ENCODE results near the gene MRC1. TPM values are rescaled to one million over a fixed set of nuclear protein-coding genes. Genes with fewer than 3 reads are reported as not detected.

Gene MRC1
- total and polyA plus RNA-seq, 10 of the 15 experiments (the other 5 are each of a cell fraction or from before 2014, with no cell fraction given), result 0.01 to 0.21 (median 0.03) TPM; not detected in 5

- TF ChIP-seq, protein P1, sequence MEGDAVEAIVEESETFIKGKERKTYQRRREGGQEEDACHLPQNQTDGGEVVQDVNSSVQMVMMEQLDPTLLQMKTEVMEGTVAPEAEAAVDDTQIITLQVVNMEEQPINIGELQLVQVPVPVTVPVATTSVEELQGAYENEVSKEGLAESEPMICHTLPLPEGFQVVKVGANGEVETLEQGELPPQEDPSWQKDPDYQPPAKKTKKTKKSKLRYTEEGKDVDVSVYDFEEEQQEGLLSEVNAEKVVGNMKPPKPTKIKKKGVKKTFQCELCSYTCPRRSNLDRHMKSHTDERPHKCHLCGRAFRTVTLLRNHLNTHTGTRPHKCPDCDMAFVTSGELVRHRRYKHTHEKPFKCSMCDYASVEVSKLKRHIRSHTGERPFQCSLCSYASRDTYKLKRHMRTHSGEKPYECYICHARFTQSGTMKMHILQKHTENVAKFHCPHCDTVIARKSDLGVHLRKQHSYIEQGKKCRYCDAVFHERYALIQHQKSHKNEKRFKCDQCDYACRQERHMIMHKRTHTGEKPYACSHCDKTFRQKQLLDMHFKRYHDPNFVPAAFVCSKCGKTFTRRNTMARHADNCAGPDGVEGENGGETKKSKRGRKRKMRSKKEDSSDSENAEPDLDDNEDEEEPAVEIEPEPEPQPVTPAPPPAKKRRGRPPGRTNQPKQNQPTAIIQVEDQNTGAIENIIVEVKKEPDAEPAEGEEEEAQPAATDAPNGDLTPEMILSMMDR (IDR thresholded peaks at IDR 0.05 in 2 of 3, conservative IDR thresholded peaks at IDR 0.05 in 1 of 3; ENCODE audit: control insufficient read depth in 2 of 3, extremely low read depth in 1 of 3, insufficient read depth in 1 of 3, low read depth in 3 of 3, low read length in 3 of 3), result no peak
- TF ChIP-seq ZNF207 (IDR thresholded peaks at IDR 0.05; ENCODE audit: borderline replicate concordance) (no peak), RAD51 (IDR thresholded peaks at IDR 0.05) (no peak), JUND (IDR thresholded peaks at IDR 0.05; ENCODE audit: low read depth, low read length) (no peak), SIN3A (IDR thresholded peaks at IDR 0.05; ENCODE audit: low read depth, low read length) (no peak), MEF2A (IDR thresholded peaks at IDR 0.05; ENCODE audit: insufficient read depth, low read depth, low read length) (no peak), CHD4 (IDR thresholded peaks at IDR 0.05) (no peak), SP1 (IDR thresholded peaks at IDR 0.05; ENCODE audit: low read depth, low read length) (no peak), SIX5 (IDR thresholded peaks at IDR 0.05; ENCODE audit: low read depth, low read length, severe bottlenecking) (no peak)
- TF ChIP-seq, protein P2, sequence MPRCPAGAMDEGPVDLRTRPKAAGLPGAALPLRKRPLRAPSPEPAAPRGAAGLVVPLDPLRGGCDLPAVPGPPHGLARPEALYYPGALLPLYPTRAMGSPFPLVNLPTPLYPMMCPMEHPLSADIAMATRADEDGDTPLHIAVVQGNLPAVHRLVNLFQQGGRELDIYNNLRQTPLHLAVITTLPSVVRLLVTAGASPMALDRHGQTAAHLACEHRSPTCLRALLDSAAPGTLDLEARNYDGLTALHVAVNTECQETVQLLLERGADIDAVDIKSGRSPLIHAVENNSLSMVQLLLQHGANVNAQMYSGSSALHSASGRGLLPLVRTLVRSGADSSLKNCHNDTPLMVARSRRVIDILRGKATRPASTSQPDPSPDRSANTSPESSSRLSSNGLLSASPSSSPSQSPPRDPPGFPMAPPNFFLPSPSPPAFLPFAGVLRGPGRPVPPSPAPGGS (IDR thresholded peaks at IDR 0.05; ENCODE audit: borderline replicate concordance, insufficient read depth, low read depth, low read length, poor library complexity, severe bottlenecking), result no peak
Observed at GRCh38 chr10:17923728-17924127, 114.6 kb downstream of the MRC1 start (continued).

Measured in GM12878 (cell line).